Measurements from ENCODE around the gene PHYHD1.

The PHYHD1 gene

GRCh38 chr9:128920381-128921058 is at the start of gene PHYHD1:
Gene PHYHD1 (plus strand): TSS chr9:128920982. CDS start chr9:128922324, 1,342 bp downstream.
- DNase-seq: peak; percentile 86

- DNase-seq: no peak
Observed at GRCh38 chr9:128877852-128878251, 42.9 kb upstream of the PHYHD1 start.

GRCh38 chr9:128881884-128882676 is 38.7 kb upstream of the PHYHD1 start, which contains the start of the genes KYAT1 and LRRC8A:
Gene KYAT1 (minus strand): TSS chr9:128881950. CDS start chr9:128845405, 36,545 bp downstream.
Gene LRRC8A (plus strand): TSS chr9:128882133. CDS start chr9:128907165, 25,032 bp downstream.
- DNase-seq: peak; percentile 98

- no peak for DNase-seq
Observed at GRCh38 chr9:128882677-128883603, 37.8 kb upstream of the PHYHD1 start.

GRCh38 chr9:128884164-128884563 is 36.6 kb upstream of the PHYHD1 start:
- DNase-seq: no peak

GRCh38 chr9:128885376-128885775 is 35.4 kb upstream of the PHYHD1 start:
- DNase-seq: no peak

- DNase-seq: no peak
Observed at GRCh38 chr9:128885798-128886197, 35.0 kb upstream of the PHYHD1 start.

GRCh38 chr9:128886211-128886891 is 34.4 kb upstream of the PHYHD1 start:
- DNase-seq: no peak

- no peak for DNase-seq
Observed at GRCh38 chr9:128887049-128887448, 33.7 kb upstream of the PHYHD1 start.

GRCh38 chr9:128887914-128888350 is 32.9 kb upstream of the PHYHD1 start:
- no peak for DNase-seq

- no peak for DNase-seq
Observed at GRCh38 chr9:128891321-128892220, 29.2 kb upstream of the PHYHD1 start.

GRCh38 chr9:128892221-128892921 is 28.4 kb upstream of the PHYHD1 start:
- DNase-seq: no peak

GRCh38 chr9:128893354-128893753 is 27.4 kb upstream of the PHYHD1 start:
- DNase-seq: no peak

- DNase-seq: no peak
Observed at GRCh38 chr9:128894764-128895163, 26.0 kb upstream of the PHYHD1 start.

GRCh38 chr9:128895556-128895955 is 25.2 kb upstream of the PHYHD1 start:
- DNase-seq: no peak

GRCh38 chr9:128898382-128898781 is 22.4 kb upstream of the PHYHD1 start:
- no peak for DNase-seq

- DNase-seq: no peak
Observed at GRCh38 chr9:128898845-128899565, 21.8 kb upstream of the PHYHD1 start.

GRCh38 chr9:128899566-128900322 is 21.0 kb upstream of the PHYHD1 start:
- DNase-seq: no peak

GRCh38 chr9:128901379-128901778 is 19.4 kb upstream of the PHYHD1 start:
- DNase-seq: no peak
